HG03280 (cell line): ENCODE measurements around the gene CYB5D1.

Source experiments
- ATAC-seq: cut with Tn5 transposase; IDR thresholded peaks from one replicate; pipeline ENCODE4 v1.9.1; 2021; ENCODE audit warnings: mild to moderate bottlenecking, moderate library complexity; ENCODE audit not compliant: unreplicated experiment

The CYB5D1 gene

DNA sequence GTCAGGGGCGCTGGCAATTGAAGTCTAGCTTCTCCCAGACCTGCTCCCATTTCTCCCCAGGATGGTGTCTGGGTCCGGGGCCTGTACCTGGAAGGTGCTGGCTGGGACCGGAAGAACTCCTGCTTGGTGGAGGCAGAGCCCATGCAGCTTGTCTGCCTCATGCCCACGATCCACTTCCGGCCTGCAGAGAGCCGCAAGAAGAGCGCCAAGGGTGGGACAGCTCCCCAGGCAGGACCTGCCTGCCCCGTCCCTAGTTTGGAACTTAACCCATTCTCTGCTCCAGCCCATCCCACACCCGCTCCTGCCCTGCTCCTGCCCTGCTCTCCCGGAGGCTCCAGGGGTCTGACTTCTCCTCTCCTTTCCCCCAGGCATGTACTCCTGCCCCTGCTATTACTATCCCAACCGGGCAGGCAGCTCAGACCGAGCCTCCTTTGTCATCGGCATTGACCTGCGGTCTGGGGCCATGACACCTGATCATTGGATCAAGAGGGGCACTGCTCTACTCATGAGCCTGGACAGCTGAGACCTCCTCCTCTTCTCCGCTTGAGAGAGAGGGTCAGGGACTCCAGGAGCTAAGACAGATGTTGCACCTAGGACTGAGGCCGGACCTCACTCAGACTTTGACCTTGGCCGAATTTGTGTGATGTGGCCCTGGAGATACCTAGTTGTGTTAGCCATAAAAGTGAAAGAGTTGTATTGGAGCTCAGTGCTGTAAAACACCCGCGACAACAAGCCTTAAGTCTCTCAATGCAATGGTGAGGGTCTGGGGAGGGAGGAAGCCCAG lies 24.6 kb upstream of the CYB5D1 start:
- no peak for ATAC-seq

DNA sequence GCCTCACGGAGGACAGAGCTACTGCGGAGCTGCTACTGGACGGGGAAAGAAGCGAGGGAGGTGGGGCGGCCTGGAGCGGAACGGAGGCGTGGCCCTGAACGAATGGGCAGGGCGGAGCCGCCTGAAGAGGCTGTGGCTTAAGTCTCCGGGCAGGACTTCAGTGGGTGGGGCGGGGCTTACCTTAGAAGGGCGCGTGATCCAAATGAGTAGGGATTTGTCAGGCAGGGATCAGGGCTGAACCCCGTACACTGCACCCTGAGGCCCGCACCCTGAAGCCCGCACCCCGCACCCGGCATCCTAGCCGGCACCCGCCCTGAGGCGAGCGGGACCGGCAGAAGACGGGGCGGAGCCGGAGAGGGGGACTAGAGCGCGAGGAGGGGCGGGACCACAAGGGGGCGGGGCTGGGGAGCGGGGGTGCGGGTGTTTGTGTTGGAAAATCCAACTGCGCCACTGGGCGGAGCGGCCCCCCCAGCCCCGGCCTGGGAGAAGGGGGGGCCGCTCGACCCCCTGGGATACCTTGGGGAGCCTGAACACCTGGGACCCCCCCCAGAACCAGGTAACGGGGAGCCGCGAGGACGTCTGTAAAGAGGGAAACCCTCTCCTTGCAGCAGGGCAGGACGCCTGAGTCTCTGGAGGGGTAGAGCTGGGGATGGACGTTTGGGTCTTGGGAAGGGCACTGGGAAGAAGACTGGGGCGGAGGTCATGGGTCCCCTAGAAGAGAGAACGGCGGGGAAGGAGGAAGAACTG lies 23.8 kb upstream of the CYB5D1 start, which contains the start of gene KDM6B:
Gene KDM6B (plus strand): TSS at position 423 of the 747 bp plus-strand sequence. CDS start 11,338 bp downstream, outside the sequence.
- ATAC-seq: peak; percentile 44

DNA sequence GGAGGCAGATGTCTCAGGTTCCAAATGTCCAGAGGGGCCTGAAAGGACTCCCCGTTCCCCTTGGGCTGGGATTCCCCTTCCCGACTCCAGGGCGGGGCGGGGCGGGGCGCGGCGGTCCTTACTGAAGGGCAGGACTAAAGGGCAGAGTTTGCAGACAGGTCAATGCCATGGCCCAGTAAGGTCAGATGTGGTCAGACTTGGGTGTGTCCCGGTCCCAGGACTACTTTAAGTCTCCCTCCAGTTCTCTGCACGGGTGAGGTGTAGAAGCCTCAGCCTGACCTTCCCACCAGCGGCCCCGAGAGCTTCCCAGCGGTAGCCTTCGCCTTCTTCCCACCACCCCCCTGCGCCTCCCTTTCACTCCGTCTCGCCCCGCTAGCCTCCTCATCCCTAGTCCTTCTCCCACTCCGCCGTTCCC lies 23.3 kb upstream of the CYB5D1 start:
- no peak for ATAC-seq

DNA sequence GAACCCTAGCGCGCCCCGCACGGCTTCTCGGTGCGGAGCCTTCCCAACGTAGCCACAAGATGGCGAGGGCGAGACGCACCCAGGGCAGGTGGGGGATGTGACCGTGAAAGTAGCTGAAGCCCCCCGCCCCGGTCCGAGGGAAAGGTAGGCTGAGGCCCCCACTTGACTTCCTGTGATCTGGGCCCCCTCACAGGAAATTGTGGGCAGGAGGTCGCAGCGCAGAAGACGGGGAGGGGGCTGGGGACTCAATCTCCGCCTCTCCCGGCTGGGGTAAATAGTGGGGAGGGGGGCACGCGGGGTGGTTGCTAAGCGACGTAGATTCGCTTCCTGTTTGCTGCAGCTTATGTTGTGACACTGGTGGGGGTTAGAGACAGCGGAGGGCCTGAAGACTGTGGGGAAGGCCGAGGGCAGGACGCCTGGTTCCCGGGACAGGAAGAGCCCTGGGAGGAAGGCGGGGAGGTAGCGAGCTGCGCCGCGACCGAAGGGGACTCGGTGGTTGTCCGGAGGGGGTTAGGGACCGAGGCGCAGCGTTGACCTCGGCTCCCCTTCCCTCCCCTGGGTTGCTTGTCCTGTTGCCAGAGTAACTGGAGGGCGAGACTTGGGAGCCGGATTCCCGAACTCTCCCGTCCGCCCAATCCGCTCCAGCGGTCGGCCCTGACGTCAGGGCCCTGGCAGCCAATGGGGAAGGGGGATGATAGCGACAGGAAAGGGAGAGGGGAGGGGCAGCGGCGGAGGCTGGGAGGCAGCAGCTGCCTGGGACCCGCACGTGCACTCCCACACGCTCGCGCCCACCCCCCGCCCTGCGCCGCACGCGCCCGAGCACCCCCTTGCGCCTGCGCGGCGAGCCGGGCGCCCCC lies 22.6 kb upstream of the CYB5D1 start:
- peak; percentile 51 for ATAC-seq

DNA sequence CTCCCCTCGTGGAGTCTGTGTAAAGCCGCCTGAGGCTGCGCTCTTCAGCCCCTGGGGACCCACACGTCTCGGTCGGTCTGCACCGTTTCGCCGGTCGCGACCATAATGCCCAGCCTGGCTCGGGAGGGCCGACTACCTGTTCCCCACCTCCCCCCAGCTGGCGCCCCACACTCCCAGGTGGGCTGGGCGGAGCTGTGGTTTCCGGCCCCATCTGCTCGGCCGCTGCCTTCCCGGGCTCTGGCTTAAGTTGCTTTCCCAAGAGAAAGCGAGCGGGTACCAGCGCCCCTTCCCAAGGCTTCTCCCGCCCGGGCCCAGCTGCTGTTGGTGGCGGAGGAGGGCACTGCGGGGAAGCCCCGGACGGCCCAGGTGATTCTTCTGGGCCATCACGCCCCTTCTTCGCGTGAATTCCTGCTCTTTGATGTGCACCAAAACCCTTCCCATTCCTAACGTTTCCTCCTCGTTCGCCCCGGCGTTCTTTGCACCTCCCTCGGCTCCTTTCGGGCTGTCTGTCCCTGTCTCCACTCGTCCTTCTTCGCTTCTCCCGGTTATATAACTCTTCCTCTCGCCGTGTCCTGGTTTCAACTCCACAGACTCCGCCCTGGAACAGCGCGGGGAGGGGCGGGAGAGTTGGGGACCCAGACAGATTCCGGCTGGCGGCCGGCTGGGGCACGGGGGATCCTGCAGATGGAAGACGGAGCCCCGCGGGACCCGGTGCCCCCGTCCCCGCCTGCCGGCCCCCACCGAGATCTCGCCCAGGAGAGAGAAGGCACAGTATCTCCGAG lies 21.8 kb upstream of the CYB5D1 start:
- peak; percentile 34 for ATAC-seq

DNA sequence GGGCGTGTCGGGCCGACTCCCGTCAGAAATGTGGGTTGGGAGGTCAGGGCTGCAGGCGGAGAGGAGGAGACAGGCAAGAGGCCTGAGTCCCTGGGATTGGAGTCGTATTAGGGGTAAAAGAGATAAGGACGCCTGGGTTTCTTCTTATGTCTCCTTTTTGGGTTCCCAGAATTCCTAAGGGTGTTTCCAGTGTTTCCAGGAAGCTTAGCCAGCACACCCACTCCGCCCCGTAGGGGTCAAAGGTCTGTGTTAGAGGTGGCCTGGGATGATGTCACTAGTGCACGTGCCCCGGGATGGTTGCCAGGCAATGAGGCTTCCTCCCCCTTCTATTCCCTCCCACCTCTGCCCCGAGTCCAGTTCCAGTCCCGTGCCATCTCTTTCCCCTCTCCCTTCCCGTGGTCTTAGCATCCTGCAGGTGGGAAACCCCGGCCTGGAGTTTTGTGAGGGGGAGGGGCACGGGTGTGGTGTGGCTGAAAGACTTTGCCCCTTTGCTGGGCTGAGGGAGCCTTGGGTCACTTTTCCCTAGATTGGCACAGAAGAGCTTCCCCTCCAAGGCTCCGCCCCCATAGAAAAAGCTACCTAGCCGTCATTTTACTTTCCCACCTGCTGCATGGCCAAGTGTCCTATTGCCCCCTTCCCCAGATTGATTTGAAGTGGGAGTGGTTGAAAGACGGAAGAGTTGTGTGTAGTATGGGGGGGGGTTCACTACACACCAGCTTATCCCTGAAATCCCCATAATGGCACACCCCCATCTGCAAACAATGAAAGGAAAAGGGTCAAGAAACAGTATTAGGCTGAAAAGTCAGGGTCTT lies 21.0 kb upstream of the CYB5D1 start:
- ATAC-seq: peak; percentile 16

DNA sequence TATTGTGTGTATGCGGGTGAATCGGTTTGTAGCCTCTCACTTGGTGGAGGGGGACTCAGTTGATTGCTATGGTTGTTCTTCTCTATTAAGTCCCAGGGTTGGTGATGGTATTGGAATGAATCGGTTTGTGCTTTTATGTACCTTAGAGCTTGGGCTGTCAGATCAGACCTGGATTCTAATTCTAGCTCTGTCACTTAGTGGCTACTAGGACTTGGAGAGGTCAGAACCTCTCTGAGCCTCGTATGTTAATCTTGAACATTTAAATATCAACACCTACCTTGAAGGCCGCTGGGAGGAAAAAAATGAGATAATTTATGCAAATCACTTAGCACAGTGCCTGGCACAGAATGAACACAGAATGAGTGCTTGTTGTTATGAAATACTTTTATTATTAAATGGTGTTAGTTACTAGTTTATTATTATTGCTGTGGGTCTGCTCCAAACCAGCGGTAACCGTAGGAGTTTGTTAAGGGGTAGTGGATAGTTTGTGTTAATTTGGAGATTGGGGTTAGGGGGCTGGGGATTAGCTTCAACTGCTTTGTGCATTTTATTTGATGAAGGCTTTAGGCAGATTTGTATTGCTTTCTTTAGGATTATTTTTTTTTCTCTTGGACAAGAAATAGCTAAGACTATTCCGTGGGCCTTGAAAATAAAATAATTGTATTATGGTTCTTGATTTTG lies 20.3 kb upstream of the CYB5D1 start:
- no peak for ATAC-seq

DNA sequence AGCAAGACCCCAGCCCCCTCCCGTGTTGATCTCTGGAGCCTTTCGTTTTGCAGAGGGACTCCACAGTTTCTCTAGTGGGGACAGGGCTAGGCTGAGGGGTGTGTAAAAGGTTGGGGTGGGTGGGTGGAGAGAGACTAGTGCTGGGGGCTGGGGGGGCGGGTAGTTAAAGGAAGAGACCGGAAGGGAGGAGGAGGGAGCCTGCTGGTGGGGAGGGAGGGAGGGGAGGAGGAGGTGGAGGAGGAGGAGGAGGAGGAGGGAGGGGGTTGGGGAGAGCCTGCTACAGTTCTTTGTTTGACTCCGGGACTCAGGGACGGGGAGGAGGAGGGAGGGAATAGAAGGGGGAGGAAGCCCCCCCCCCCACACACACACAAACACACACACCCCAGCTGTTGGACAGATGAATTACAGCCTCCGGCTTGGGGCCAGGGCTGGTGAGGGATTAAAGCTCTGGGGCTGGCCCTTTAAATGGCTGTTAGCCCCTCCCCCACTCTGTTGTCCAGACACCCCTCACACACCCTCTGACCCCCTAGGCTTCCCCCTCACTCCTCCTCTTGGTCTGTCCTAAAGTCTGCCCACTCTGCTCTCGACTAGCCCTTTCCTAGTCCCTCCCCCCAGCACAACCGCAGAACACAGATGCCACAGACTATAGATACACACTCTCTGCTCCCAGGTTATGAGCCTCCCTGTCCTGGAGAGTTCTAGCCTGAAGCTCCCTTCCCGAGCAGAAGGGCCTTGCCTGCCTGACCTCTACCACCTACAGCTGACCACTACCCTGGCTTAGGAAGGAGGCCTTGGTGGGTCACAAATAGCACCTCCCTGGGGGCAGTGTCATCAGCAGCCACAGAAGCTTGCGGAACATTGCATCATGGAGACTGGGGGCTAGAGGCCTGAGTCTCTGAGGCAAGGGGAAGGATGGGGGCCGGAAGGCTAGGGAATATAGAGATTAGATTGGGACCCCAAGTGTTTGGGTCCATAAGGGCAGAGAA lies 19.4 kb upstream of the CYB5D1 start:
- no peak for ATAC-seq

DNA sequence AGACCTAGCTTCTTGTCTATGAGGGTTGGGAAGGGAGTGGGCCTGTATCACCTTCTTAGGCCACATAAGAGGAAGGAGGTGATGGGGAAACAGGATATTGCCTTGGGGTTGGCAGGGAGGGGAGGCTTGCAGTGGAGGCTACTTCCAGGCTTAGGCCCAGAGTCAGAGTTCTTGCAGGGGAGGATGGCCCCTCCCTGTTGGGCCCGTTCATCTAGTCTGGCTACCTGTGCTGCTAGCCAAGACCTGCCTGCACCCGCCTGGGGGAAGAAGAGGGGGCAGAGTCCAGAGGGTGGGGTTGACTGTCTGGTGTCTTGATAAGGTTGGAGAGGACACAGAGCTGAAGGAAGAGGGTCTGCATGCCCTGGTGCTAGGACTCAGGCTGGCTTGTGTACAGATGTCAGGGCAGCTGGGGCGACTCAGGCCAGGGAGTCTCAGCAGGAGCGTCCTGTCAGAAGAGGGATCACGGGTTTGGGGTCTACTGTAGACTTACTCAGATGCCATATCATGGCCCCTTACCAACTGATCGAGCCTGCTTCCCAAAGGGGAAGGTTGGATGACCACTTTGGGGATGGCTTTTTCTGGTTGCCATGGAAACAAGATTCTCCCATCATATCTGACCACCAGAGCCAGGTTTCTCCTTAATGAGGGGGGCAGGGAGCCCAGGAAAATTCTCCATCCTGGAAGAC lies 18.5 kb upstream of the CYB5D1 start:
- ATAC-seq: no peak

DNA sequence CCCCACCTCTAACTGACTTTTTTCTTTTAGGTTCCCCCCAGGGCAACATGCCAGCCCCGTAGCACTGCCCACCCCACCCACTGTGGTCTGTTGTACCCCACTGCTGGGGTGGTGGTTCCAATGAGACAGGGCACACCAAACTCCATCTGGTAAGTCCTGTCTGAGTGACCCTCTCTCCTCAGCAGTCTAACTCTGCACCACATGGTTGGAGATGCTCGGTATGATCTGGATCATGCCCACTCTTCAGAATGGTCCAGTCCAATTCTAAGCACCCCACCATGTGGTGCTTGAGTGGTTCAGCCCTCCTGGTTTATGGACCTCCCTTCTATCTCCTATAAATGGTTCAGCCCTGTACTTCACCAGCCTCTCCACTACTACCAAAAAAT lies 17.9 kb upstream of the CYB5D1 start:
- no peak for ATAC-seq

DNA sequence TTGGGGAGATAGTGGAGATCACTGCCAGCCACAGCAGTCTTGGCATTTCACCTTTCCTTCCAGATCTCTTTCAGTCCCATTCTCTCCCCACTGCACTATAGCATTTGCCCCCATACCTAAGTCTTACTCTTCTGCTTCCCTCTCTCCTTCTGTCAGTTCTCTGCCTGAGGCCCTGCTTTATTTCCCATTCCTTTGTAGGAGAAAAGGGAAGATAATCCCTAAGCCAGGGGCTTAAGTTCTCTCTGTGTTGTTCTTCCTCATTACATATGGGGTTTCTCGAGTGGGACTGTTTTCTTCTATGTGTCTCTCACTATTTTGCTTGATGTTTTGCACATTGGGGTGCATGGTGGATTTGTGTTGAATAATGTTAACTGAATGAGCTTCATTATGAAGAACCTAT lies 17.4 kb upstream of the CYB5D1 start:
- no peak for ATAC-seq

DNA sequence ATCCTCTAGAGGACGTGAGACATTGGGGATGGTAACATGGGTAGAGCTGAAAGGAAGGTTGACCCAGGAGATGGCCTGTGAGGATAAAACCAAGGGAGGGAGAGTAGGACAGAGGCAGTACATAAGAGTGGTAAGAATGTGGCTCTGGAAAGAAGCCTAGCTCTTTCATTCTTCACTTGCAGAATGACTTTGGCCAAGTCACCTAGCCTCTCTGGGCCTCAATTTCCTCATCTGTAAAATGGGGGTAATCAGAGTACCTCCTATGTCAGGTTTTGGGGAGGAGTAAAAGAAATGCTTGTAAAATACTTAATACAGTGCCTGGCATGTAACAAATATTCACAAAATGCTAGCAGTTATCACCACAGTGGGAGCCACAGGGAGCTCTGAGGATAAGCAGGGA lies 16.9 kb upstream of the CYB5D1 start:
- ATAC-seq: no peak

DNA sequence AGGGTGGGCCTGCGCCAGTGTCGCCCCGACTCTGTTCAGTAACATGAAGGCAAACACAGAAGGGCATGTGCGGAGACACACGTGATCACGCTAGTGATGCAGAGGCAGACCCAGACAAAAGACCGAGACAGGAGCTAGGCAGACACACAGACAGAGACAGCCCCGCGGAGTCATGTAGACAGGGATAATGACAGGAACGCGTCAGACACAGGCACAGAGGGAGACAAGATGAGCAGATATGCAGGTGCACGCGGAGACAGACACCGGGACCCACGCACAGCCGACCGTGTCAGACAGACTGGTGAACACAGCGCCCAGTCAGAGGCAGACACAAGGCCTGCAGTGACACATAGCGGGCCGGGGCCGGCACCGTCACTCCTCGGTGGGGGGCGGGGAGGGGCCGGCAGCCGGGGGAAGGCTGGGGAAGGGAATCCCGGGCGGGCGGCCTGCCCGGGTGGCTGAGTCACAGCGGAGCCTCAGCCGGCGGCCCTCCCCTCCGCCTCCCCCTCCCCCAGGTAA lies 16.3 kb upstream of the CYB5D1 start:
- ATAC-seq: peak; percentile 5

DNA sequence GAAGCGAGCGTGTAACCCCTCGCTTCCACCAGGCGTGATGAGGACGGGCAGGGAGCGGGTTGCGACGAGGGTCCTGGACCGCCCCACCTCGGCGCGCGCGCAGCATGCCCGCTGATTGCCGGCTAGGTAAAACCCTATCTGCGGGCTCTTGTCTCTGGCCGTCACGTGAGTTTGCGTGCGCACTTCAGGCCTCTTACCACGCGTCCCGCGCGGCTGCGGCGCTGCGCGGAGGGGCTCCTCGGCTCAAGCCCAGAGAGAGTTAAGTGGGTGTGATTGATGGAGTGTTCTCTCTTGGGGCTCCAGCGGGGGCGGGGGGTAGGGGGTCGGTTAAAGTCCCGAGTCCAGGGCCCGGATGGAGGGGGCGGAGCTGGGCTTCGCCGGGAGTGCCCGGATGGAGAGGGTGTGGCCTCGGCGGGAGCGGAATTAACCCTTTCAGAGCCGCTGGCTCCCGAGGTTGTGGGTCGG lies 15.9 kb upstream of the CYB5D1 start:
- peak; percentile 24 for ATAC-seq

DNA sequence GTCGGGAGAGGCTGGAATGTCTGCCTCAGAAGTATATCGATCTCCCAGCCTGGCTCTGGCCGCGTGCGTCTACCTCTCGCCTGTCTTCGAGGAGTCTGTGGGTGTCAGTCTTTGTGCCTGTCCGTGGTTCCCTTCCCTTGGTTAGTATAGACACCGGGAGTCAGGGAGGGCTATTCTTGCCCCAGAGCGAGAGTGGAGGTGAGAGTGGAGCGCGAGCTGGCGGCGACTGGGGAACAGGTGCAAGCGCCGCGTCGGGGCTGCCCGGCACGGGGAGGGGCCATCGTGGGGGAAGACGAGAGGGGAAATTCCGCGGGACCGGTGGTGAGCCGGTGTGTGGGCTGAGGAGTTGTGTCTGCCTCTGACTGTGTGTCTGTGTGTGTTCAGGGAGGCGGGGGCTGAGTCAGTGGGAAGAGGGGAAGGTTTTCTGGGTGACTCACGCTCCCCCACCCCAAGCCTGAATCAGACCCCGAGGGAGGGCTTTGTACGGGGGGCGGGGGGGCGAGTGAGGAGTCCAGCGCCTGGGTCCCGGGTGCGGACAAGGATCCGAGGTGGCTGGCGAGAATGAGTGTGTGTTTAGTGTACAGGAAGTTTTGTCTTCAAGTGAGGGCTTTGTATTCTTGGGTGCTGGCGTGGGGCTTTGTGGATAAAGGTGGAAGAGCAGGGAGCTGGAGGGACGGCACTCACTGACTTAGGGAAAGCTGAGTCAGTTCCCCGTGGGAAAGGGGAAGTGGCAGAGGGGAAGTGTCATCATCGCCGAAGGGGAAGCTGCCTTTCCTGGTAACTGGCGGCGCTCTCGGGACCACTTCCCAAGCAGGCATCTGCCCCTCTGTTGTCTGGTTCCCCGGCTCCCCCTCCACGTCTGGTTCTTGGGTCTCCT lies 15.2 kb upstream of the CYB5D1 start:
- peak; percentile 28 for ATAC-seq

DNA sequence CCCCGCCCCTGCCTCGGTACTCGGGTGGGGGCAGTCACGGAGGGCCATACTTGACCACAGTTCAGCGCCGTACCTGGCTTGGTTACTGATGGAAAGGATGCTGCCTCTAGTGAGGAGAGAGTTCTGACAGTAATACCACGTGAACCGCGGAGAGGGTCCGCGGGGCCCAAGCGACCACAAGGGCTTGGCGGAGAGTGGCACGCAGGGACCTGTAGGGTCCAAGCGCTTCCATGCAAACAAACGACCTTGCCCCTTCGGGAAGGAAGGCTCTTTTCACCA lies 14.6 kb upstream of the CYB5D1 start:
- ATAC-seq: peak; percentile 0
